Measurements from ENCODE around the gene SREBF1. TPM values are rescaled to one million over a fixed set of nuclear protein-coding genes. Genes with fewer than 3 reads are reported as not detected.

The SREBF1 gene
- total RNA-seq, 1 donor from 2014 or later = 51.6 TPM

DNA sequence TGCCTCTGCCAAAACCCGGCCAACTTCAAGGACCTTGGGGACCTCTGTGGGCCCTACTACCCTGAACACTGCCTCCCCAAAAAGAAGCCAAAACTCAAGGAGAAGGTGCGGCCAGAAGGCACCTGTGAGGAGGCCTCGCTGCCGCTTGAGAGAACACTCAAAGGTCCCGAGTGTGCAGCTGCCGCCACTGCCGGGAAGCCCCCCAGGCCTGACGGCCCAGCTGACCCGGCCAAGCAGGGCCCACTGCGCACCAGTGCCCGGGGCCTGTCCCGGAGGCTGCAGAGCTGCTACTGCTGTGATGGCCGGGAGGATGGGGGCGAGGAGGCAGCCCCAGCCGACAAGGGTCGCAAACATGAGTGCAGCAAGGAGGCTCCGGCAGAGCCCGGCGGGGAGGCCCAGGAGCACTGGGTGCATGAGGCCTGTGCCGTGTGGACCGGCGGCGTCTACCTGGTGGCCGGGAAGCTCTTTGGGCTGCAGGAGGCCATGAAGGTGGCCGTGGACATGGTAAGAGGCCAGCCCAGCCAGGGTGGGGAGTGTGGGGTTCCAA is 38.7 kb downstream of the SREBF1 start:
- Histone ChIP-seq H3K36me3 (ENCODE audit: control insufficient read depth, insufficient read depth, low read length) (peaks cover 54% of the 10 kb centered on the region), H3K27me3 (ENCODE audit: control insufficient read depth, insufficient read depth, low read length) (no peaks in the 10 kb centered on the region), H3K4me3 (ENCODE audit: low read depth, low read length) (no peak overlapping the region)
- TF ChIP-seq, protein P1, sequence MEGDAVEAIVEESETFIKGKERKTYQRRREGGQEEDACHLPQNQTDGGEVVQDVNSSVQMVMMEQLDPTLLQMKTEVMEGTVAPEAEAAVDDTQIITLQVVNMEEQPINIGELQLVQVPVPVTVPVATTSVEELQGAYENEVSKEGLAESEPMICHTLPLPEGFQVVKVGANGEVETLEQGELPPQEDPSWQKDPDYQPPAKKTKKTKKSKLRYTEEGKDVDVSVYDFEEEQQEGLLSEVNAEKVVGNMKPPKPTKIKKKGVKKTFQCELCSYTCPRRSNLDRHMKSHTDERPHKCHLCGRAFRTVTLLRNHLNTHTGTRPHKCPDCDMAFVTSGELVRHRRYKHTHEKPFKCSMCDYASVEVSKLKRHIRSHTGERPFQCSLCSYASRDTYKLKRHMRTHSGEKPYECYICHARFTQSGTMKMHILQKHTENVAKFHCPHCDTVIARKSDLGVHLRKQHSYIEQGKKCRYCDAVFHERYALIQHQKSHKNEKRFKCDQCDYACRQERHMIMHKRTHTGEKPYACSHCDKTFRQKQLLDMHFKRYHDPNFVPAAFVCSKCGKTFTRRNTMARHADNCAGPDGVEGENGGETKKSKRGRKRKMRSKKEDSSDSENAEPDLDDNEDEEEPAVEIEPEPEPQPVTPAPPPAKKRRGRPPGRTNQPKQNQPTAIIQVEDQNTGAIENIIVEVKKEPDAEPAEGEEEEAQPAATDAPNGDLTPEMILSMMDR (IDR thresholded peaks at IDR 0.05; ENCODE audit: insufficient read depth, low read length, severe bottlenecking) = no peak
- no peak for DNase-seq (ENCODE audit: low read depth)
- no peak for FAIRE-seq

DNA sequence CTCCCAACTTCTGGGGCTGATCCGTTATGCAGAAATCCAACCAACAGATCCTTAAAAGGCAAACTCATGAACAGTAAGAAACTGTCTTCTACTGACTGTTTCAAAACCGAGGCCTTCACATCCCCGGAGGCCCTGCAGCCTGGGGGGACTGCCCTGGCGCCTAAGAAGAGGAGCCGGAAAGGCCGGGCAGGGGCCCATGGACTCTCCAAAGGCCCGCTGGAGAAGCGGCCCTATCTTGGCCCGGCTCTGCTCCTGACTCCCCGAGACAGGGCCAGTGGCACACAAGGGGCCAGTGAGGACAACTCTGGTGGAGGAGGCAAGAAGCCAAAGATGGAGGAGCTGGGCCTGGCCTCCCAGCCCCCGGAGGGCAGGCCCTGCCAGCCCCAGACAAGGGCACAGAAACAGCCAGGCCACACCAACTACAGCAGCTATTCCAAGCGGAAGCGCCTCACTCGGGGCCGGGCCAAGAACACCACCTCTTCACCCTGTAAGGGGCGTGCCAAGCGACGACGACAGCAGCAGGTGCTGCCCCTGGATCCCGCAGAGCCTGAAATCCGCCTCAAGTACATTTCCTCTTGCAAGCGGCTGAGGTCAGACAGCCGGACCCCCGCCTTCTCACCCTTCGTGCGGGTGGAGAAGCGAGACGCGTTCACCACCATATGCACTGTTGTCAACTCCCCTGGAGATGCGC is 39.5 kb downstream of the SREBF1 start:
- TF ChIP-seq, protein P1 (IDR thresholded peaks at IDR 0.05; ENCODE audit: insufficient read depth, low read length, severe bottlenecking) = no peak
- H3K27me3 ChIP-seq (ENCODE audit: control insufficient read depth, insufficient read depth, low read length) = no peaks in the 10 kb centered on the region
- no peak for FAIRE-seq
- DNase-seq (ENCODE audit: low read depth) = no peak
- H3K36me3 ChIP-seq (ENCODE audit: control insufficient read depth, insufficient read depth, low read length) = peaks cover 54% of the 10 kb centered on the region
- no peak overlapping the region for H3K4me3 ChIP-seq (ENCODE audit: low read depth, low read length)

DNA sequence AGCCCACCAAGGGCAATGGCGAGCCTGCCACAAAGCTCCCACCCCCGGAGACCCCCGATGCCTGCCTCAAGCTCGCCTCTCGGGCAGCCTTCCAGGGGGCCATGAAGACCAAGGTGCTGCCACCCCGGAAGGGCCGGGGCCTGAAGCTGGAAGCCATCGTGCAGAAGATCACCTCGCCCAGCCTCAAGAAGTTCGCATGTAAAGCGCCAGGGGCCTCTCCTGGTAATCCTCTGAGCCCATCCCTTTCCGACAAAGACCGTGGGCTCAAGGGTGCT is 40.1 kb downstream of the SREBF1 start:
- Histone ChIP-seq H3K36me3 (ENCODE audit: control insufficient read depth, insufficient read depth, low read length) (peaks cover 50% of the 10 kb centered on the region), H3K4me3 (ENCODE audit: low read depth, low read length) (no peak overlapping the region), H3K27me3 (ENCODE audit: control insufficient read depth, insufficient read depth, low read length) (no peaks in the 10 kb centered on the region)
- DNase-seq (ENCODE audit: low read depth) (no peak), FAIRE-seq (no peak)
- TF ChIP-seq, protein P1 (IDR thresholded peaks at IDR 0.05; ENCODE audit: insufficient read depth, low read length, severe bottlenecking) = no peak

DNA sequence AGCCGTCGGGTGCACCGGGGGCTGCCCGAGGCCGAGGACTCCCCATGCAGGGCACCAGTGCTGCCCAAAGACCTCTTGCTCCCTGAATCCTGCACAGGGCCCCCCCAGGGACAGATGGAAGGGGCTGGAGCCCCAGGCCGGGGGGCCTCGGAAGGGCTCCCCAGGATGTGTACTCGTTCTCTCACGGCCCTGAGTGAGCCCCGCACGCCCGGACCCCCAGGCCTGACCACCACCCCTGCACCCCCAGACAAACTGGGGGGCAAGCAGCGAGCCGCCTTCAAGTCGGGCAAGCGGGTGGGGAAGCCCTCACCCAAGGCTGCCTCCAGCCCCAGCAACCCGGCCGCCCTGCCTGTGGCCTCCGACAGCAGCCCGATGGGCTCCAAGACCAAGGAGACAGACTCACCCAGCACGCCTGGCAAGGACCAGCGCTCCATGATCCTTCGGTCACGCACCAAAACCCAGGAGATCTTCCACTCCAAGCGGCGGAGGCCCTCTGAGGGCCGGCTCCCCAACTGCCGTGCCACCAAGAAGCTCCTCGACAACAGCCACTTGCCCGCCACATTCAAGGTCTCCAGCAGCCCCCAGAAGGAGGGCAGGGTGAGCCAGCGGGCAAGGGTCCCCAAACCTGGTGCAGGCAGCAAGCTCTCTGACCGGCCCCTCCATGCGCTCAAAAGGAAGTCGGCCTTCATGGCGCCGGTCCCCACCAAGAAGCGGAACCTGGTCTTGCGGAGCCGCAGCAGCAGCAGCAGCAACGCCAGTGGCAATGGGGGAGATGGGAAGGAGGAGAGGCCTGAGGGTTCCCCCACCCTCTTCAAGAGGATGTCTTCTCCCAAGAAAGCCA is 40.6 kb downstream of the SREBF1 start:
- H3K36me3 ChIP-seq (ENCODE audit: control insufficient read depth, insufficient read depth, low read length) = peaks cover 49% of the 10 kb centered on the region
- no peak overlapping the region for H3K4me3 ChIP-seq (ENCODE audit: low read depth, low read length)

DNA sequence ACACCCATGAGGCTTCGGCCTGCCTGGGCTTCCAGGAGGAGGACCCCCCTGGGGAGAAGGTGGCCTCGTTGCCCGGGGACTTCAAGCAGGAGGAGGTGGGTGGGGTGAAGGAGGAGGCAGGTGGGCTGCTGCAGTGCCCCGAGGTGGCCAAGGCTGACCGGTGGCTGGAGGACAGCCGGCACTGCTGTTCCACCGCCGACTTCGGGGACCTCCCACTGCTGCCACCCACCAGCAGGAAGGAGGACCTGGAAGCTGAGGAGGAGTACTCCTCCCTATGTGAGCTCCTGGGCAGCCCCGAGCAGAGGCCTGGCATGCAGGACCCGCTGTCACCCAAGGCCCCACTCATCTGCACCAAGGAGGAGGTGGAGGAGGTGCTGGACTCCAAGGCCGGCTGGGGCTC is 41.5 kb downstream of the SREBF1 start:
- FAIRE-seq = no peak
- H3K36me3 ChIP-seq (ENCODE audit: control insufficient read depth, insufficient read depth, low read length) = peaks cover 41% of the 10 kb centered on the region
- no peak for DNase-seq (ENCODE audit: low read depth)
- no peak overlapping the region for H3K4me3 ChIP-seq (ENCODE audit: low read depth, low read length)
- TF ChIP-seq, protein P1 (IDR thresholded peaks at IDR 0.05; ENCODE audit: insufficient read depth, low read length, severe bottlenecking) = no peak
- no peaks in the 10 kb centered on the region for H3K27me3 ChIP-seq (ENCODE audit: control insufficient read depth, insufficient read depth, low read length)

More for the DNA sequence above, 40.6 kb downstream of the SREBF1 start:
- no peak for FAIRE-seq
- H3K27me3 ChIP-seq (ENCODE audit: control insufficient read depth, insufficient read depth, low read length) = no peaks in the 10 kb centered on the region
- TF ChIP-seq, protein P1 (IDR thresholded peaks at IDR 0.05; ENCODE audit: insufficient read depth, low read length, severe bottlenecking) = no peak
- no peak for DNase-seq (ENCODE audit: low read depth)
